GM18517 (cell line): ENCODE data around the gene CCL21.

Experiments used
- ATAC-seq: cut with Tn5 transposase; IDR thresholded peaks from one replicate; pipeline ENCODE4 v1.9.1; 2021; ENCODE audit warnings: mild to moderate bottlenecking, moderate library complexity; ENCODE audit not compliant: unreplicated experiment

CCL21 gene

DNA sequence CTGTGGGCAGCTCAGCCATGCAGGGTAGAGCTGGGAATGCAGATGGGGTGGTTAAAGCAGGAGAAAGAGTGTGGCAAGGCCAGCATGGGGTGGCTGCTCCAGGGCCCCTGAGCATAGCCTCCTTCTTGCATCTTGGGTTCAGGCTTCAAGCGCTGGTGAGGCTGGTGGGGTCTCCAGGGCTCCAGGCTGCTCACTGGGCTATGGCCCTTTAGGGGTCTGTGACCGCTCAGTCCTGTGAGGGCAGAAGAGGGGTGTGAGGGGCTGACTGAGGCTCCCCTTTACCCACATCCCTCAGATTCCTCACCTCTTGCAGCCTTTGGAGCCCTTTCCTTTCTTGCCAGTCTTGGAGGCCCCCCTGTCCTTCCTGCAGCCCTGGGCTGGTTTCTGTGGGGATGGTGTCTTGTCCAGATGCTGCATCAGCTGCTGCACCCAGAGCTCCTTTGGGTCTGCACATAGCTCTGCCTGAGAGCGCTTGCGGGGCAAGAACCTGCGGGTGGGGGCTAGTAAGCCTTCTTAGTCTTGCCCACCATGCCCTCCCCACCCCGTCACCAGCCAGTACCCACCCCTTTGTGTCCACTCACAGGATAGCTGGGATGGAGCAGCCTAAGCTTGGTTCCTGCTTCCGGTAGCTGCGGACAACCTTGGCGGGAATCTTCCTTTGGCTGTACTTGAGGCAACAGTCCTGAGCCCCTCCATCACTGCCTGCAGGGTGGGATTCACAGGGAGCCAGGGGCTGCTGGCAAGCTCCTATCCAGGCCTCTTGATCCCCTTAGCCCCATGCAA lies 549 bp downstream of the CCL21 start:
- ATAC-seq, result no peak

DNA sequence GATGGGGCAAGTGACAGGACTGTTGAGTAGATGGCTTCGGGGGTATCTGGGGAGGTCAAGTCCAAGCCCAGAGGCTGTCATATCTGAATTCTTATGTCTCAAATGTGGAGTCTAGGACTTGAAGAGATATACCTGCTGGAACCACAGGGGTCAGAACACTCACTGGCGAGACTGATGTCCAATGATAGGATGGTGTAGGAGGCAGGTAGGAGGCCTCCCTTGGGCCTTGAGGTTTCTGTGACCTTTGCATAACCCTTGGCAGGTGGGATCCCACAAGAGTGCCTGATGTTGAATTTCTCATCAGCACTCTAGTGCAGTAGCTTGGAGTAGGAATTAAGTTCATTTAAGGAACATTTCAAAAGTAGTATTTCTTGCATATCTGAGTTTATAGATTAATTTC lies 2.8 kb downstream of the CCL21 start:
- ATAC-seq, result no peak

DNA sequence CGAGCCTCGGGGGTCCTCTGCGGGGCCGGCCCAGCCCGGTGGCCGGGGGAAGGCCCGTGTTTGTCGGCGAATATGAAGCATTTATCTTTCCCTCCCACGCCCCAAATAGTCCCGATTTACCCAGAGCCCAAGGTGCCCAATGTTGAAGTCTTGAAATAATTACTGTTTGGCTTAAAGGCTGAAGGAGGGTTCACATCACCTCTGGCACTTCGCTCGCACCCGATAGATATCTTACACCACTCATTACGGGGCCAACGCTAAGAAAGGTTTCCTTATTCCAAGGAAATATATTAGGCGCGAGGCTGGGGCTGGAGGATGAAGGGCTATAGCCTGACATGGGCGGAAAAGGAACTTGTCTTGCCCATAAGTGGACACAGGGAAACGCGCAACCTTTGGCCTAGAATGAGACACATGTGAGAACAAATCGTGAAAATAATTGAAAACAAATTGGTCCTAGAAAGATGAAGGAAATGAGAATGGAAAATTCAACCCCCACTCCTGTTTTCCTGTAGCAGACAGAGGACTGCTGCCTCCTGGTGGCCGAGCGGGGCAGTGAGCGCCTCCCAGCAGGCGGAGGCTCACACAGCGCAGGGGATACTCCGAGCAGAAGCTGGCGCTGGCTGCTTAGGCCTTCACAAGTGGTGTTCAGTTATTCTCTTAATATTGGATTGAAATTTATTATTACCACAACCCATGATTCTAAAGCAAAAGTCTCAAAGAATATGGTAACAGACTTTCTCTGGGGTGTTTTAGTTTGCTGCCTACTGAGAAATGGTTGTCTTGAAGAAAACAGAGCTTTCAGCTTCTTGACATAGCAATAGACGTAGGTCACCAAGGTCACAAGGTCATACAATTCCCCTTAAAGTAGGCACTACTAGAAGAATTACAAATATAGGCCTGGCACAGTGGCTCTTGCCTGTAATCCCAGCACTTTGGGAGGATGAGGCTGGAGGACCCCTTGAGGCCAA lies 7.9 kb downstream of the CCL21 start:
- no peak for ATAC-seq

DNA sequence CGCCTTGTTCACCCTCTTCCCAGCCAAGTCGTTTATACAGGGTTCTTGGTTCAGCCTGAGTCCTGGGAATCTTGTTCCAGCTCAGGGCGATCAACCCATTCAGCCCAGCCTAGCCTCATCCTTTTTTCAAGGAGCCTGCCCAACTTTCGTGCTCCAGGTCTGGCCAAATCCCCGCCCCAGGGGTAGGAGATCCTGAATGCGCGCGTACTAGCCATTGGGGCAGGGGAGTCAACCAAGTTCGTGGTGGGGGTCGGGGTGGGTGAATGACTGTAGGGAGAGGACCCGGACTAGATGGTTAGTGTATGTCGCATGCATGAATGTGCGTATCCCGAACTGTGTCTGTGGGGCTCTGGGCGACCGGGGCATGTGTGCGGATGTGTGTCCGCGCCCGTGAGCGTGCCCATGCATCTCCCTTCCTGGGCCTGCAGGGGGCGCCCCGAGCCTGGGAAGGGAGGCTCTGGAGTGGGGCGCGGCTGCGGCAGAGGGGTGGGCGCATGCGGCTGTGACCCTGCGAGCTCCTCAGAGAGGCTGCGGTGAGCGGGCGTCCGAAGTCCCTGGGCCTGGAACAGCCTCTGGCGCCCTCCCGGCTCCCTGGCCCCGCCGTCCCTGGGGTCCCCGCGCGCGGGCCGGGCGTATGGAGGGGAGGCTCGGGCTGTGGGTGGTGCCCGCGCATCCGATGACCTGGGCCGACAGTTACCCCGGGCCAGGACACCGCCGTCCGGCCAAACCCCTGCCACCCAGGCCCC lies 8.7 kb downstream of the CCL21 start:
- ATAC-seq, result no peak

DNA sequence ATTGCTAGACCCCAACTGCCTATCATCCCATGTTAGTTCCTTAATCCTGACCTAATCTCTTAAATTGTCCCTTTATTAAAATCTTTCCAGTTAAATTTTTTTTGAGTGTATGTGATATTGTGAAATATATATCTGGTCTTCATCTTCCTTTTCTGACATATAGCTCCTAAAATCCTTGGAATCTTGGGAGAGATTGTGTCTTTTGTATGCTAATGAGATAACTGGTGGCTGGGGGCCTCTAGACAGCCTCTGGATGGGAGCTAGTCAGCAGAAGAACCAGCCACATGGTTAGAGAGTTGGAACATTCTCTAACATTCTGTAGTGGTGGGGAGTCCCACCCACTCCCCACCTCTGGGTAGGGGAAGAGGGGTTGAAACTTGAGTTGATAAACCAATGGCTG lies 15.1 kb downstream of the CCL21 start:
- ATAC-seq, result no peak

DNA sequence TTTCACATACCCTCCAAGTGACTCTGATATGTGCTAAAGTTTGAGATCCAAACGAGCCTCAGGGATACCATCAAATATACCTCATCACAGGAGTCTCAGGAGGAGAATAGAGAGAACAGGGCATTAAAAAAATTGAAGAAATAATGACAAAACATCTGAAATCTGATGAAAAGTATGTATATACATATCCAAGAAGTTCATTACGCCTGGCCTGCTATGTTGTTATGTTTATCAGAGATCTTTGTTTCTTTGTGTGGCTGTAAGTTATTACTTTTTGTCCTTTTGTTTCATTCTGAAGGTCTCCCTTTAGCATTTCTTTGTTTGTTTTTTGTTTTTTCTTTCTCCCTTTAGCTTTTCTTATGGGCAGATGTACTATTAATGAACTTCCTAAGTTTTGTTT lies 16.4 kb downstream of the CCL21 start:
- ATAC-seq, result no peak

DNA sequence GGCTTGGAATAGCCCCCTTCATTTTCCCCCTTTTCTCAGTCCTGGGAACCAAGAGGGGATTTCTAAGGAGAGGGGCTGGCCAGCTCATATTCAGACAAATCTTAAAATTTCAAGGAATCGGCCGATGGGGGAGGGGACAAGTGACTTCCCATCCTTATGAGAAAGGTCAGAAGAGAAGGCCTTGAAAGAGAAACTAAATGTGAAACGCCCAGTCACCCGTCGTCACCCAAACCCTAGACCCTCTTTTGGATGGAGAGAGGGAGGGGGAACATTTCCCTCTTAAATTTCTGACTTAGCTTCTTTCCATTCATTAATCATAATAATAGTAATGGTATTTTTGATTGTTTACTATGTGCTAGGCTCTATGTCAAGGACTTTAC lies 18.0 kb downstream of the CCL21 start:
- ATAC-seq, result no peak

DNA sequence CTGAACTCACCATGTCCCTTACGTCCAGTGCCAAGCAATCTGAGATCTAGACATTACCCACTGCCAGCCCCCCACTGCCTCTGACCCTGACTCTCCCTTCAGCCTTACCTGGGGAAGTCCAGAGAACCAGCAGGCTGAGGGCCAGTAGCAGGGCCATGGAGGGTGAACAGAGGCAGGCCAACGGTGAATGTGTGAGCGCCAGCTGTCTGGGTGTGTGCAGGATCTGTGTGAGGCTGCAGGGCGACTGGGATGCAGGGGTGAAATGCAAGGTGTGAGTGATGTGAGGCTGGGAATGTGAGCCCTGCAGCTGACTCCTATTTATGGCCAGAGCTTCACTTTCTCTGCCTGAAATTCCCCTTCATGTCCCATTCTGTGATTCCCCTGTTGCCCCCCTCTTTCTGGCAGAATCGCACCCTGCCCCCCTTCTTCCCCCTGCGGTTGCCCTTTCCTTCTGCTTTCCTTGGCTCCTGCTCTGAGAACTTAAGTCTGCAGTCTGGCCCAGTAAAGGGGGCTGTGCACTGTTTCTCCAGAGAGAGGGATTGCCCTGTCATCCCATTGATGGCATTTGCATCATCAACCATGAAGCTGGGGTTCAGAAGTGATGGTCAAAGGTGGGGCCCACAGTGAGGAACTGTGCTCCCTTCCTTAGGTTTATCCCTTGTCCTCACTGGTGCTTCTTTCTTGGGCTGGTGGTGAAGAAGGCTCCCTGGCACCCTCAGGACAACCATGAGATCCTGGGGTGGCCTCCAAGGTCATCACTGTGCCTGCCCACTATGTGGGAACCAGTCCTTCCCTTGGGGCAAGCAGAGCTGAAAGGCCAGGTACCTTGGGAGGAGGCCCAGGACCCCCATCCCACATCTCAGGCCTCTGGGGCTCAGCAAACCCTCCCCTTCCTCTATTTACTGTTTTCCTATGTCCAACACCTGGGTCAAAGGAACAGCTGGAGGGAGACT lies 18.7 kb downstream of the CCL21 start, which contains the start of gene CCL19:
TSS of gene CCL19 (minus strand) at position 294 of the 953 bp plus-strand sequence. CDS start at position 157, 137 bp downstream.
- ATAC-seq, result no peak

DNA sequence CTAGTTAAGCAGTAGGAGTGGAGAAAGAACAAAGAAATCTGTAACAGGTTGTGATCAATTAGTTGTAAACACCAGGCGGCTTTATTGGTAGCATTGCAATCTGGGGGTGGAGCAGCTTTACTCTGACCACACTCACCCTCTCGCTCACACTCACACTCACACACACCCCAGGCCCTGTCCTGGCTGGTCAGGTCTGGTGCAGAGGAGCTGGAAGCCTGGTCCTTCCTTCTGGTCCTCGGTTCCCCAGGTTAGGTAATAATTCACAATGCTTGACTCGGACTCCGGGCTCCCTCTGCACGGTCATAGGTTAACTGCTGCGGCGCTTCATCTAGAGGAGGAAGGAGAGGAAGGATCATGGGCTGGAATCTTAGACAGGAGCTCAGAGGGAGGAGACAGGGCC lies 20.4 kb downstream of the CCL21 start:
- ATAC-seq, result no peak

DNA sequence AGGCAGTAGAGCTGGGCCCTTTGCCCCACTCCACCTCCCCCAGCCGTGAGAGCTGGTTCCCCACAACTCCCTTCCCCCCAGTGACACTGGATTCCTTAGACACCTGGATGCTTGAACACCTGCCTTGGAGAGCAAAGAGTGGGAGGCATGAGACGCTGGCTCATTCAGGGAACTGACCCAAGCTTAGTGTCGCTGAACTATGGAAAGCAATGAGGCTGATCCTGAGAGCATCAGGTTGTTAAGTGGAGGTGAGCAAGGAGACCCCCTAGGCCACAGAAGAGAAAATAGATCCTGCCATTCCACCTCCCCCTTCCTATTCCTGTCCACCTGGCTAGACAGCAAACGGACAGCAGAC lies 20.8 kb downstream of the CCL21 start:
- ATAC-seq, result no peak

DNA sequence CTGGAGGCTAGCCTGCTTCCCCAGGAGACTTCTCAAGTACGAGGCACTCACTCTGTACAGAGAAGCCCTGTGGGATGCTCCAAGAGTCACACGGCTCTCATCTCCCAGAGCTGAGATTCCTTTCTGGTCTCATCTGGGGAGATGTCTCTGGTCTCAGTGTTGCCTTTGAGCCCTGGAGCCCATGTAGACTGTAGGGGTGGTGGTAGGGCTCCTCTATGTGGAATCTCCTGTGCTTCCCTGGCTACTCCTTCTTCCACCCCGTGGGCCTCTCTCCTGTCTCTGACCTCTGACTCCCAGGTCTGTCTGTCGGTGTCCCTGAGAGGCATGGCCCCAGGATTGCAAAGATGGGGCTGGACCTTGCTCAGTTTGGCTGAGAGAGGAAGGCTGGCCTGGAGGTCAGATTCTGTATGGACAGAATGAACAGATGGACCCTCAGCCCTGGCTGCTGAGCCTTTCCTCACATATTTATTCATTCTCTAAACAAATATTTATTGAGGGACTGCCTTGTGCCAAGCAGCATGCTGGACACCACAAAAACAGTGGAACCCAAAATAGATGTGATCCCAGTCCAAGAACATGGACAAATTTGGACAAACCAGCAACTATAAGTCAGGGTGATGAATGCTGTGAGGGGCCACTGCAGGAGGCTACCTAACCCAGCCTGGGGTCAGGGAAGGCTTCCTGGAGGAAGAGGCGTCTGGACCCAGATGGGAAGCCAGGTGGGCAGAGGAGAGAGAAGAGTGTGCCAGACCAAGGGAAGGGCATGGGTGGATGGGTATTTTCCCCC lies 21.4 kb downstream of the CCL21 start:
- no peak for ATAC-seq

DNA sequence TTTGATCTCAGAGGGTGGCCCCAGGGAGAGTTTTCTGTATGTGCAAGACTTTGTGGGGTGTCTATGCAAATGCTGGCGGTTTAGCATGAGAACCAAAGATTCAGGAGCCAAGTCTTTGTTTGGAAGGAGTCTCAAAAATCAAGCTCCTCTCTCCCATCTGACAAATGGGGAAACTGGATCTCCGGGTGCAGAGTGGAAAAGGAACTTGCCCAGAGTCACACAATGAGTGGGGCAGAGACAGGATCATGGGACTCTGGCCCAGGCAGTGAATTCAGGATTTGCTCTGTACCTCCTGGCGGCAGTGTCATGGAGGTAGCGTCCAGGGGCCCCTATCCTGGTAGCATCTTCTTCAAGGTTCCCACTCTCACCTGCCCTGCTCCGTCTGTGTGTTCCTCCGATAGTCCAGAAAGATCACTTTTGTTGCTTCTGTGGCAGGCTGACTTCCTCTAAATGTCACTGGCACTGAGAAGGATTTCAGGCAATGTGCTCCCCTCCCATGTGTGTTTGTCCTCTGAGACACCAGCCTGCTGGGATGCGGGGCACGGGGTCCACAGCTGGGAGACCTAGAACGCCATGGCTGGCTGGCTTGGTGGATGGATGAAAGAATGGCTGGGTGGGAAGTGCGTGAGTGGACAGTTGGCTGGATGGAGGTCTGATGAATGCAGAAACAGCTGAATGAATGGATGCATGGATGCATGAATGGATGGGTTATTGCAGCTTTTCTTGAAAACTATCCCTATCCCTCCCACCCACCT lies 22.5 kb downstream of the CCL21 start:
- ATAC-seq, result no peak

DNA sequence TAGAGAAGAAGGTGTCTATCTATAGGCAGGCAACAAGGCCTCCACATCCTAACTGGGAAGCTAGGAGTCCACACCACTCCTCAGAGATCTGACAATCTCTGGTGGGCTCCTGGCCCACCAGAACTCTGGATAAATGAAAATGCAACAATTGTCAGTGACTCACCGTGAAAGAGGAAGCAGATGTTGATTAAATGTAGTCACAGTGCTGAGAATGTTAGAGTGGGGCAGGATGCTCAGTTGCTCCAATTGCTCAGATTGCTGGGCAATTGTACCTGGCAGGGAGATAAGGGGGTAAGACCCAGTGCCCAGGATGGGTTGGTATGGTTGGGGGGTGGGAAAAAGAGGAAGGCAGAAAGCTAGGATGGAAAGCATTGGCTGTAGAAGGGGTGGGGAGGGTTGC lies 23.2 kb downstream of the CCL21 start:
- ATAC-seq, result no peak

DNA sequence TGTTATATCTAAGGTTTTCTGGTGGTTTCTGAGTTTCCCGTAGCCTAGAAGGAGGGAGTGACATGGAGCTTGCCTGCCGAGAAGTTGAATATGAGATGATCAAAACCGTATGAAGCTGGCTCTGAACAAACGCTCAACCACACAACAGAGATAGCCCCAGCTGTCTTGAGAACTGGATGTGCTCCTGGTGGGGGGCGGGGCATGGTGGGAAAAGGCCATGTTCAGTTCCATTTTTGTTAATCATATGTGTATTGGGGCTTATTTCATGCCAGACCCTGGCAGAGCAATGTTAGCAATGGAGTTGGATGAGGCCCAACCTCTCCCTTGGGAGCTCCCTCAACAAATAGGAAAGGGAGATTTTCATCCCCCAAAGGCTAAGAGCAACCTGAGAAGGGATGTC lies 23.7 kb downstream of the CCL21 start:
- ATAC-seq, result no peak

DNA sequence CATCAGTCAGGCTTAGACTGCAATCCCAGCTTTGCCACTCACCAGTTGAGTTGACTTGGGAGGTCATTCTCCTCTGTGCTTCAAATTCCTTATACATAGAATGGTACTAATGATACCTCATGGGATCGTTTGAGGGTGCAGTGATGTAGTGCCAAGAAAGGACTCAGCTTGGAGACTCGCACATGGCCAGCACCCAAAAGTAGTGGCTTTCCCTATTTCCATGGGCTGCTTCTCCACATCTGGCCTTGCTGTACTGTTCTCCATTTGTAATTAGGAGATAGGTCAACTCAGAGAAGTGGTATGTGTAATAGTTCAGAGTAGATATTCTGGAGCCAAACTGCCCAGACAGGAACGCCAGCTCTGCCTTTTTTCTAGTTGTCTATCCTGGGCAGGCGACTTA lies 24.3 kb downstream of the CCL21 start:
- no peak for ATAC-seq

DNA sequence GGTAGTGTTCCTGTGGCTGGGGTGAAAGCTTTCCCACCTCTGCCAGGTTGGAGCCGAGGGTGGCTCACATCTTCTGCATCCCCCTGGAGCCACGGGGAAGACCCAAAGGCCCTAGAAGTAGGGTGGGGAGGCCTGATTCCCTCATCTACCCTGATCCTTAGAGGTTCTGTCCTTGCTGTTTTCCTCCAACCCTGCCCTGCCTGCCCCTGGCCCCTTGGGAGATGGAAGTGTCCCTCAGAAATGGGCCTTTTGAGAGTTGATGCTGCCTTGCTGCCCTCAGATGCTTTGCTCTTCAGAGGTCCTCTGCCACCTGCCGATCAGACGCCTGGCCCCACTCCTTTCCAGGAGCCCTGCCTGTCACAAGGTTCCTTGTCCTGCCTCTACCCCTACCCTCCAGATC lies 25.1 kb downstream of the CCL21 start:
- ATAC-seq, result no peak

DNA sequence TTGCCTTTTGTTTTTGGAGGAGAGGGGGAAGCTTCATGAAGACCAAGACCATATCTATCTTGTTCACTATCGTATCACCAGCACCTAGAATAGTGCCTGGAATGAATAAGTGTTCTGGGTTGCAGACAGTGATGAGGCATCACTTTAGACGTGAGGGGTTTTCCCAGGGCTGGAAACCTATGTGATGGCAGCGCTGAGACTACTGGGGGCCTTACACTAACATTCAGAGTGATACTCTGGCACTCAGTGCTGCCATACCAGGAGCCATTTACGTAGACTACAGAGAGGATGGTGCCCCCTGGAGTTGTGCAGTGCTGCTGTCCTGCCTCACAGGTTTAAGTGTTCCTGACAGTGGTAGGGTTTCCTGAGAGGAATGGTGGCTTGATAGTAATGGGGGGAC lies 25.8 kb downstream of the CCL21 start:
- ATAC-seq, result no peak

DNA sequence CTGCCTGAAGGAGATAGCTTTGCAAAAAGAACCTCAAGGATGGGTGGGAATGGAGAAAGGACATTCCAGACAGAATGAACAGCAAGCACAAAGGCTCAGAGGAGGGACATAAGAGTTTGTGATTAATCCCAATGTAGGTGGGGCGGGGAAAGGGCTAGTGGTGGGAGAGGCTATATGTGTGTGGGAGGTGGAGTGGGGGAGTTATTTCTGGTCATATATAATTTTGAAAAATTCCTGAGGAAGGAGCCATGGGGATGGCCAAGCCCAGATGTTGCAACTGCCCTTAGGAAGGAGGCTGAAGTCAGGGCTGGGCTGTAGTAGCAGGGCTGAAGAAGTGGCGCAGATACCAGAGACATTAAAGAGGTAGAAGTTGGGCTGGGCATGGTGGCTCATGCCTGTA lies 34.1 kb downstream of the CCL21 start:
- no peak for ATAC-seq
